Prostate gland (tissue), 2 donors: ENCODE data around the gene EIF5B. TPM values are rescaled to one million over a fixed set of nuclear protein-coding genes. Genes with fewer than 3 reads are reported as not detected.
A peak's percentile ranks its signal among the peaks of the same experiment; 100 is the strongest.

Experiments
- DNase-seq: peaks from one replicate; pipeline ENCODE4 v3.0.0-alpha.2; 2019; ENCODE audit warnings: low spot score
- H3K27ac ChIP-seq, 2 donors: fragments of 200-600 bp; sonication (generic); 2 replicates each; pipeline ENCODE4 v1.5.1; 2017 to 2019
- H3K27me3 ChIP-seq: fragments of 200-600 bp; sonication (generic); replicated peaks from 2 replicates; pipeline ENCODE4 v1.5.1; 2019; ENCODE audit not compliant: insufficient read depth
- H3K36me3 ChIP-seq, 2 donors: fragments of 200-600 bp; sonication (generic); 1 replicate in 1 of 2; 2 replicates in 1 of 2; pipeline versions ENCODE4 v1.5.1 to v1.8.1; 2017 to 2019
- H3K4me1 ChIP-seq: fragments of 200-600 bp; sonication (generic); replicated peaks from 2 replicates; pipeline ENCODE4 v1.5.1; 2019
- H3K4me3 ChIP-seq, 2 donors: fragments of 200-600 bp; sonication (generic); 2 replicates each; pipeline ENCODE4 v1.5.1; 2017 to 2019
- H3K9me3 ChIP-seq: fragments of 200-600 bp; sonication (generic); 2 replicates; pipeline ENCODE4 v1.5.1; 2017
- POLR2A ChIP-seq: fragments of 450-650 bp; IDR thresholded peaks from one replicate; pipeline ENCODE4 v1.6.1; 2016; ENCODE audit warnings: antibody characterized with exemption, mild to moderate bottlenecking
- POLR2AphosphoS5 ChIP-seq: sonication (generic); formaldehyde crosslinking; IDR thresholded peaks from one replicate; pipeline ENCODE4 v1.6.1; 2017; ENCODE audit warnings: antibody characterized with exemption
- WGBS: methylation state at CpG from one replicate; pipeline ENCODE4 v1.1.5; 2018; 5-methylcytosine and 5-hydroxymethylcytosine counted together
- intact Hi-C: fragments of 100-400 bp; cut with DNase I; formaldehyde crosslinking; loops from one replicate; pipeline ENCODE4 v1.14.2; 2022
- total RNA-seq, 2 donors: library from RNA; depleted of rRNA; stranded (reverse); fragments of >200 nt; gene quantifications; one replicate each; pipeline ENCODE4 v1.1.0, GENCODE V29; 2016
- TF ChIP-seq, protein P1 (sequence below), 4 experiments: fragments of 200-600 bp in 2 of 4; fragments of 450-650 bp in 2 of 4; sonication (generic) in 2 of 4; IDR thresholded peaks; 1 replicate in 3 of 4; 2 replicates in 1 of 4; pipeline ENCODE4 v1.5.1; 2016 to 2019; ENCODE audit warnings: antibody characterized with exemption in 4 of 4, mild to moderate bottlenecking in 2 of 4, moderate library complexity in 2 of 4

EIF5B gene
- total RNA-seq, 2 donors from 2014 or later: 24.0 to 40.5 TPM

- Histone ChIP-seq H3K27me3 (no peaks in the 10 kb centered on the region), H3K4me1 (no peaks in the 10 kb centered on the region), H3K36me3 (peaks cover 0 to 6% of the 10 kb centered on the region in 2 donors), H3K9me3 (no peaks in the 10 kb centered on the region), H3K4me3 (no peak overlapping the region), H3K27ac (no peak overlapping the region)
- WGBS: 69% methylated on average over 5 of the region's 5 CpGs
- DNase-seq: no peak
- no peak for TF ChIP-seq POLR2A
- peak; percentile 44 for TF ChIP-seq POLR2AphosphoS5
- intact Hi-C loops: no loop called here
Measured at GRCh38 chr2:99420751-99421299, 83.6 kb downstream of the EIF5B start.

GRCh38 chr2:99421469-99421868 lies 84.3 kb downstream of the EIF5B start:
- no peaks in the 10 kb centered on the region for H3K9me3 ChIP-seq
- 90% methylated on average over 5 of the region's 5 CpGs for WGBS
- DNase-seq: no peak
- no peaks in the 10 kb centered on the region for H3K4me1 ChIP-seq
- H3K4me3 ChIP-seq: no peak overlapping the region
- intact Hi-C loops: no loop called here
- TF ChIP-seq, protein P1, sequence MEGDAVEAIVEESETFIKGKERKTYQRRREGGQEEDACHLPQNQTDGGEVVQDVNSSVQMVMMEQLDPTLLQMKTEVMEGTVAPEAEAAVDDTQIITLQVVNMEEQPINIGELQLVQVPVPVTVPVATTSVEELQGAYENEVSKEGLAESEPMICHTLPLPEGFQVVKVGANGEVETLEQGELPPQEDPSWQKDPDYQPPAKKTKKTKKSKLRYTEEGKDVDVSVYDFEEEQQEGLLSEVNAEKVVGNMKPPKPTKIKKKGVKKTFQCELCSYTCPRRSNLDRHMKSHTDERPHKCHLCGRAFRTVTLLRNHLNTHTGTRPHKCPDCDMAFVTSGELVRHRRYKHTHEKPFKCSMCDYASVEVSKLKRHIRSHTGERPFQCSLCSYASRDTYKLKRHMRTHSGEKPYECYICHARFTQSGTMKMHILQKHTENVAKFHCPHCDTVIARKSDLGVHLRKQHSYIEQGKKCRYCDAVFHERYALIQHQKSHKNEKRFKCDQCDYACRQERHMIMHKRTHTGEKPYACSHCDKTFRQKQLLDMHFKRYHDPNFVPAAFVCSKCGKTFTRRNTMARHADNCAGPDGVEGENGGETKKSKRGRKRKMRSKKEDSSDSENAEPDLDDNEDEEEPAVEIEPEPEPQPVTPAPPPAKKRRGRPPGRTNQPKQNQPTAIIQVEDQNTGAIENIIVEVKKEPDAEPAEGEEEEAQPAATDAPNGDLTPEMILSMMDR (IDR thresholded peaks at IDR 0.05): no peak
- TF ChIP-seq POLR2A: no peak
- TF ChIP-seq POLR2AphosphoS5: no peak
- no peak overlapping the region for H3K27ac ChIP-seq
- no peaks in the 10 kb centered on the region for H3K27me3 ChIP-seq
- peaks cover 0 to 6% of the 10 kb centered on the region in 2 donors for H3K36me3 ChIP-seq

DNA sequence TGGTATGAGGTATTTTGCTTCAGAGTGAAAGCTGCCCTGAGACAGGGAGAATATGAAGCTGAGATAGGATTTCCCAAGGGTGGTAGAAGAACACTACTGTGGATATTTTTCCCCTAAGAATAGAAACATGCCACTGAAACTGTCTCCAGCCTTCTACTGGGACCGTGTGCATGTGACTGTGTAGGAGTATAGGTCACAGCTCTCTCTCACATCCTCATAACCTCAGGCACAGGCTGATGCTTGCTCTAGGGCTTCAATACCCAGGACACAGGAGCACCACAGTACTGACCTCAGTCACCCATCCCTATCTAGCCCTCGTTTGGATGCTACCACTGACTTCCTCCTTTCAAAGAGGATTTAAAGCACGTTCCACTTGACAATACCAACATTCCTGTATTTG lies 85.4 kb downstream of the EIF5B start:
- H3K4me1 ChIP-seq: no peaks in the 10 kb centered on the region

GRCh38 chr2:99424371-99424770 lies 87.2 kb downstream of the EIF5B start:
- Histone ChIP-seq H3K36me3 (no peaks in the 10 kb centered on the region), H3K4me3 (no peak overlapping the region), H3K4me1 (no peaks in the 10 kb centered on the region), H3K27me3 (no peaks in the 10 kb centered on the region), H3K27ac (no peak overlapping the region), H3K9me3 (no peaks in the 10 kb centered on the region)
- TF ChIP-seq, protein P1 (IDR thresholded peaks at IDR 0.05): no peak
- TF ChIP-seq POLR2AphosphoS5: no peak
- TF ChIP-seq POLR2A: no peak
- intact Hi-C loops: no loop called here
- DNase-seq: no peak

More for the DNA sequence above, 85.4 kb downstream of the EIF5B start:
- no peak overlapping the region for H3K4me3 ChIP-seq
- no peak for DNase-seq
- no peaks in the 10 kb centered on the region for H3K9me3 ChIP-seq
- no peak overlapping the region for H3K27ac ChIP-seq
- H3K36me3 ChIP-seq: no peaks in the 10 kb centered on the region
- WGBS: 69% methylated on average over 3 of the region's 3 CpGs
- intact Hi-C loops: no loop called here
- no peak for TF ChIP-seq POLR2AphosphoS5
- TF ChIP-seq, protein P1 (IDR thresholded peaks at IDR 0.05): no peak
- no peak for TF ChIP-seq POLR2A
- H3K27me3 ChIP-seq: no peaks in the 10 kb centered on the region

DNA sequence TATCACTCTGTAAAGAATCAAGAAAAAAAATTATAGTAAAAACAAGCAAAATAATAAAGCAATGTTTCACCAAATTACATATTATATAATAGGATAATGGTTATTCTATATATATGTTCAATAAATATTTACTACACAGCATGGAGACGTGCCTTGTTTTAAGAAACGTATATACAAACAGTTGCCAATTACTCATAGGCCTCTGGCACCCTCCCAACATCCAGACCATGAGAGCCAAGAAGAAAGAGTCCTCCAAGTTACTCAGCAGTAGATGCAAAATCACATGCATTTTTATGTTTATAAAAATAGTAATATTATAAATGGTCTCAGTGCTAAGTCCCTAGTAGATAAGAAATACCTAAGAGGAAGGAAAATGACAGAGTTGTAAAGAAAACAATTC lies 87.8 kb downstream of the EIF5B start:
- TF ChIP-seq, protein P1 (IDR thresholded peaks at IDR 0.05): no peak
- no peak for TF ChIP-seq POLR2AphosphoS5
- TF ChIP-seq POLR2A: no peak
- Histone ChIP-seq H3K36me3 (no peaks in the 10 kb centered on the region), H3K9me3 (no peaks in the 10 kb centered on the region), H3K4me1 (no peaks in the 10 kb centered on the region), H3K27ac (no peak overlapping the region), H3K27me3 (no peaks in the 10 kb centered on the region), H3K4me3 (no peak overlapping the region)
- intact Hi-C loops: no loop called here
- no peak for DNase-seq
- WGBS: 21% methylated on average over 2 of the region's 2 CpGs
